ENCODE results near the gene NFIX. TPM values are rescaled to one million over a fixed set of nuclear protein-coding genes. Genes with fewer than 3 reads are reported as not detected.

The NFIX gene
- total and polyA plus RNA-seq, 2 donors (not counting 1 experiment from before 2014, with no cell fraction given): 0.69 to 5.6 TPM

DNA sequence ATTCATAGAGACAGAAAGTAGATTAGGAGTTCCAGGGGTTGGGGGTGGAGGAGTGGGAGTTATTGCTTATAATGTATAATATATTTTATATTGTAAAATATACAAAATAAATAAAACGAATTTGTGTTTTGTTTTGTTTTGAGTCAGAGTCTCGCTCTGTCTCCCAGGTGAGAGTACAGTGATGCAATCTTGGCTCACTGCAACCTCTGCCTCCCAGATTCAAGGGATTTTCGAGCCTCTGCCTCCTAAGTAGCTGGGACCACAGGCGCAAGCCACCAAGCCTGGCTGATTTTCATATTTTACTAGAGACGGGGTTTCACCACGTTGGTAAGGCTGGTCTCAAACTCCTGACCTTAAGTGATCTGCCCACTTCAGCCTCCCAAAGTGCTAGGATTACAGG, 35.8 kb upstream of the NFIX start:
- peaks cover 4% of the 10 kb centered on the region for H3K79me2 ChIP-seq (ENCODE audit: control insufficient read depth, insufficient read depth, low read length)
- Mint-ChIP-seq H3K27ac (no peak overlapping the region), H3K27me3 (peaks cover 2% of the 10 kb centered on the region), H3K4me1 (peaks cover 24% of the 10 kb centered on the region), H3K9me3 (ENCODE audit: insufficient read depth) (no peaks in the 10 kb centered on the region), H3K4me3 (no peak overlapping the region)
- no peaks in the 10 kb centered on the region for H3K27me3 ChIP-seq (replicated peaks in 1 of 4; ENCODE audit: control extremely low read depth in 1 of 4, control insufficient read depth in 3 of 4, insufficient read depth in 4 of 4, low read length in 3 of 4)
- no peak for DNase-seq
- no peak overlapping the region for H3K9ac ChIP-seq (ENCODE audit: low read length)
- no peak overlapping the region for H3K4me2 ChIP-seq (replicated peaks; ENCODE audit: low read depth, low read length, poor library complexity, severe bottlenecking)
- H2AFZ ChIP-seq (ENCODE audit: insufficient read depth, low read depth, low read length, poor library complexity, severe bottlenecking): no peak overlapping the region
- peaks cover 7% of the 10 kb centered on the region for H4K20me1 ChIP-seq (ENCODE audit: control insufficient read depth, insufficient read depth, low read length, poor library complexity, severe bottlenecking)
- H3K9me3 ChIP-seq (ENCODE audit: control extremely low read depth in 1 of 3, control insufficient read depth in 2 of 3, insufficient read depth in 1 of 3, low read length in 2 of 3): no peaks in the 10 kb centered on the region
- ATAC-seq (ENCODE audit: low read depth): no peak
- 62% methylated on average over 5 of the region's 6 CpGs for WGBS (ENCODE audit: insufficient coverage)
- intact Hi-C loops (cut with micrococcal nuclease): no loop called here
- TF ChIP-seq, protein P1, sequence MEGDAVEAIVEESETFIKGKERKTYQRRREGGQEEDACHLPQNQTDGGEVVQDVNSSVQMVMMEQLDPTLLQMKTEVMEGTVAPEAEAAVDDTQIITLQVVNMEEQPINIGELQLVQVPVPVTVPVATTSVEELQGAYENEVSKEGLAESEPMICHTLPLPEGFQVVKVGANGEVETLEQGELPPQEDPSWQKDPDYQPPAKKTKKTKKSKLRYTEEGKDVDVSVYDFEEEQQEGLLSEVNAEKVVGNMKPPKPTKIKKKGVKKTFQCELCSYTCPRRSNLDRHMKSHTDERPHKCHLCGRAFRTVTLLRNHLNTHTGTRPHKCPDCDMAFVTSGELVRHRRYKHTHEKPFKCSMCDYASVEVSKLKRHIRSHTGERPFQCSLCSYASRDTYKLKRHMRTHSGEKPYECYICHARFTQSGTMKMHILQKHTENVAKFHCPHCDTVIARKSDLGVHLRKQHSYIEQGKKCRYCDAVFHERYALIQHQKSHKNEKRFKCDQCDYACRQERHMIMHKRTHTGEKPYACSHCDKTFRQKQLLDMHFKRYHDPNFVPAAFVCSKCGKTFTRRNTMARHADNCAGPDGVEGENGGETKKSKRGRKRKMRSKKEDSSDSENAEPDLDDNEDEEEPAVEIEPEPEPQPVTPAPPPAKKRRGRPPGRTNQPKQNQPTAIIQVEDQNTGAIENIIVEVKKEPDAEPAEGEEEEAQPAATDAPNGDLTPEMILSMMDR (IDR thresholded peaks at IDR 0.05): no peak
- TF ChIP-seq EZH2 (IDR thresholded peaks at IDR 0.05; ENCODE audit: borderline replicate concordance, insufficient read depth, low read depth, low read length, poor library complexity, severe bottlenecking): no peak
- POLR2A ChIA-PET: interaction anchor here (0.7 kb wide), 1 partner anchor 877 kb away, joined by 3 read pairs; no protein-coding TSS in a partner anchor
- no peak overlapping the region for H3K27ac ChIP-seq (ENCODE audit: low read length in 2 of 2)
- no peak overlapping the region for H3K4me3 ChIP-seq (ENCODE audit: control extremely low read depth in 1 of 5, extremely low read depth in 1 of 5, insufficient read depth in 1 of 5, low read depth in 2 of 5, low read length in 4 of 5)
- CTCF ChIA-PET: interaction anchor here (1.7 kb wide), 1 partner anchor 20 kb away, joined by 3 read pairs; no protein-coding TSS in a partner anchor
- peaks cover 18 to 28% of the 10 kb centered on the region in 2 donors for H3K4me1 ChIP-seq (ENCODE audit: control insufficient read depth in 2 of 2, insufficient read depth in 2 of 2, low read length in 2 of 2)
- peaks cover under 1 to 3% of the 10 kb centered on the region in 2 experiments for H3K36me3 ChIP-seq (replicated peaks in 1 of 2; ENCODE audit: control extremely low read depth in 1 of 2, control insufficient read depth in 1 of 2, extremely low read depth in 1 of 2, insufficient read depth in 2 of 2, low read length in 1 of 2)

DNA sequence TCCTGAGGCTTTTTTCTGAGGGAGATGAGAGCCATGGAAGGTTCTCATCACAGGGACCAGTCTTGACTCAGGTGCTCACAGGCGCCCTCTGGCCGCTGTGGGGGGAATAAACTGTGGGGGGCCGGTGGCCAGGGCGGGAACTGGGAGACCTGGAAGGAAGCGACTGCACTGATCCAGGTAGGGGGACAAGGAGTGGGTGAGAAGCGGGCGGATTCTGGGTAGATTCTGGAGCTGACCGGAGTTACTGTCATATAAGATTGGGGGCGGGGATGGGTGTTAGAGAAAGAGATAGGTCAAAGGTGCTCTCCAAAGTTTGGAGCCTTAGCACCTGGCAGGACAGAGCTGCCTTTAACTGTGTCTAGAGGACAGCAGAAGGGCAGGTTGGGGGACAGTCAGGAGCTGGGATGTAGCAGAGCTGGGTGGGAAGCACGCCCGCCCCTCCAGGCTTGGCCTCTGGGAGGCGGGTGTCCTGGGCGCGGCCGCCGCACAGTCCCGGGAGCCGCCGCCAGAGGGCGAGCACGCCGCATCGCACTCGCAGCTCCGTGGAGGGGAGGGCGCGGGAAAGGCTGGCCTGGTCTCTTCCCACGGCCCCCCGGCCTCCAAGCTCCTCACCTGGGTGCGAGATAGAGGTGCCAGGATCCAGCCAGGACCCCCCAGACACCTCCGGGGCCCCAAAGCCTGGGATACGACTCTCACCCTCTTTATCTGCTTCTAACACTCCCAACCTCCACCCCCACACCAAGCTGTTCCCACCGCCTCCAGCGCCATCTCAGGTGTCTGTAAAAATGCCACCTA, 30.1 kb upstream of the NFIX start:
- Histone ChIP-seq H3K9ac (ENCODE audit: low read length) (peak overlapping the region; percentile 64), H3K4me2 (replicated peaks; ENCODE audit: low read depth, low read length, poor library complexity, severe bottlenecking) (peak overlapping the region; percentile 96), H2AFZ (ENCODE audit: insufficient read depth, low read depth, low read length, poor library complexity, severe bottlenecking) (peak overlapping the region; percentile 82), H3K27me3 (replicated peaks in 1 of 4; ENCODE audit: control extremely low read depth in 1 of 4, control insufficient read depth in 3 of 4, insufficient read depth in 4 of 4, low read length in 3 of 4) (no peaks in the 10 kb centered on the region), H3K27ac (ENCODE audit: low read length in 2 of 2) (no peak overlapping the region), H3K4me1 (ENCODE audit: control insufficient read depth in 2 of 2, insufficient read depth in 2 of 2, low read length in 2 of 2) (peaks cover 4 to 10% of the 10 kb centered on the region in 2 donors), H4K20me1 (ENCODE audit: control insufficient read depth, insufficient read depth, low read length, poor library complexity, severe bottlenecking) (no peaks in the 10 kb centered on the region), H3K79me2 (ENCODE audit: control insufficient read depth, insufficient read depth, low read length) (no peaks in the 10 kb centered on the region), H3K4me3 (ENCODE audit: control extremely low read depth in 1 of 5, extremely low read depth in 1 of 5, insufficient read depth in 1 of 5, low read depth in 2 of 5, low read length in 4 of 5) (peak overlapping the region in 4 of 5 experiments; percentile 30 to 65 (median 58)), H3K9me3 (ENCODE audit: control extremely low read depth in 1 of 3, control insufficient read depth in 2 of 3, insufficient read depth in 1 of 3, low read length in 2 of 3) (no peaks in the 10 kb centered on the region), H3K36me3 (replicated peaks in 1 of 2; ENCODE audit: control extremely low read depth in 1 of 2, control insufficient read depth in 1 of 2, extremely low read depth in 1 of 2, insufficient read depth in 2 of 2, low read length in 1 of 2) (no peaks in the 10 kb centered on the region)
- Mint-ChIP-seq H3K4me1 (peaks cover 6% of the 10 kb centered on the region), H3K27ac (peak overlapping the region; percentile 89), H3K27me3 (peaks cover under 1% of the 10 kb centered on the region), H3K4me3 (peak overlapping the region; percentile 98), H3K9me3 (ENCODE audit: insufficient read depth) (no peaks in the 10 kb centered on the region)
- ChIA-PET POLR2A (interaction anchor here (0.6 to 1.6 kb wide), 5 partner anchors 12 to 316 kb away, joined by 3 to 10 read pairs (median 9); no protein-coding TSS in a partner anchor), CTCF (interaction anchor here (0.6 to 5.4 kb wide), 61 partner anchors 9 to 1718 kb away, joined by 3 to 75 read pairs (median 5); partner anchors contain the start of genes CALR, DNASE2, FARSA and GADD45GIP1)
- ATAC-seq (ENCODE audit: low read depth): peak; percentile 96
- no peak for TF ChIP-seq EZH2 (IDR thresholded peaks at IDR 0.05; ENCODE audit: borderline replicate concordance, insufficient read depth, low read depth, low read length, poor library complexity, severe bottlenecking)
- TF ChIP-seq, protein P1 (IDR thresholded peaks at IDR 0.05): peak; percentile 92
- peak; percentile 89 for DNase-seq
- intact Hi-C loops (cut with micrococcal nuclease): loop anchor here (1.0 kb wide), 5 partner anchors 8 to 80 kb away; partner anchors contain the start of genes CALR, GADD45GIP1 and SYCE2
- under 1% methylated on average over 32 of the region's 34 CpGs for WGBS (ENCODE audit: insufficient coverage)
